Measurements from ENCODE around the gene RIPK1.

Gene RIPK1

GRCh38 chr6:3085074-3085473 is 16.8 kb downstream of the RIPK1 start:
- DNase-seq (ENCODE audit: low read depth) = no peak

- no peak for DNase-seq (ENCODE audit: low read depth)
Observed at GRCh38 chr6:3086282-3086946, 18.1 kb downstream of the RIPK1 start.

DNA sequence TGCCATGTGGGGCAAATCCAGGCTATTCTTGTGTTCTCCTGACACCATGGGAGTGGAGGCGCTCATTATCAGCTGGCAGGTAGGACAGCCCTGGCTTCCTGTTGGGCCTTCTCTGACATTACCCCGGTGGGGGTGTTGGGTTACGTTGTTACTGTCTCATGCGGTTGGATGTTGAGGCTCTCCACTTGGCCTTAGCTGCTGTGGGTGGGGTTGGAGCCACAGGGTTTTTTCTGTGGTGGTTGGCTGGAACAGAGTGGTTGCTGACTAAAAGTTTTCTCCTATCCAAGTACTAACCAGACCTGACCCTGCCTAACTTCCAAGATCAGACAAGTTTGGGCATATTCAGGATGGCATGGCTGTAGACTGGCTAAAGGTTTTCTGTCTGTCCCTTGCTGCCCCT is 20.2 kb downstream of the RIPK1 start:
- DNase-seq (ENCODE audit: low read depth) = no peak

DNA sequence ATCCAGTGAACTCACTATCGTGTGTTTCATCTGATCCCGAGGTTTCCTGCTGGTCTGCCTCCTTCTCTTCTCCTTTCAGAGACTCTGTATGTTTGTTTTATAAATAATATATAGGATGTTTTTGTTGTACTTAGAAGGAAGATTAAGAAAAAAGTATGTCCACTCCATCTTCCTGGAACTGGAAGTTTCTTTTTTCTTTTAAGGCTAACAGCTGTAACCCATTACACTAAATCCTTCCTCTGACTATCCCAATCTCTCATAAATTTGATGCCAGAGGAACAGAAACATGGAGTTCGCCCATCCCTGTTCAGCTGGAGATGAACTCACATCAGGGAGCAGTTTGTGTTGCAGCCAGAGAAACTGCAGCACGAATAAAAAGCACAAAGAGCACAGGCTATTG is 20.7 kb downstream of the RIPK1 start:
- DNase-seq (ENCODE audit: low read depth) = no peak

DNA sequence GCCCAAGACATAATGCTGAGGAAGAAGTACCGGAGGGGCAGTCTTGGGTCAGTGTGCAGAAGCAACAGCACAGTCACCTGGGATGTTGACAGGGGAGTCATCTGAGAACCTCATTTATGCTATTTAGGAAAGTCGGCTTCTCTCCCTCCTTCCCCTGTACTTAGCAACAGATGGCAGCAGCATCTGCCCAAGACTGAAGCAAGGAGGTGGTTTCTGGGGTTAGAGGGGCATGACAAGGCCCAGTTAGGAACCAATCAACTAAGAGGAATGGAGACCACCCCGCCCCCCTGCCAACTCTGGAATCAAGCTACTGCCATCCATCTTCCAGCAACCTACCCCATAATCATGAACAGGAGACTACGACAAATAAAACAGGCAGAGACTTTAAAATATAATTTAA is 21.7 kb downstream of the RIPK1 start:
- DNase-seq (ENCODE audit: low read depth) = no peak

- DNase-seq (ENCODE audit: low read depth) = no peak
Observed at GRCh38 chr6:3094815-3095214, 26.5 kb downstream of the RIPK1 start.

- no peak for DNase-seq (ENCODE audit: low read depth)
Observed at GRCh38 chr6:3102875-3103274, 34.6 kb downstream of the RIPK1 start.

GRCh38 chr6:3108746-3109414 is 40.6 kb downstream of the RIPK1 start:
- DNase-seq (ENCODE audit: low read depth) = no peak

- no peak for DNase-seq (ENCODE audit: low read depth)
Observed at GRCh38 chr6:3109761-3110160, 41.5 kb downstream of the RIPK1 start.

DNA sequence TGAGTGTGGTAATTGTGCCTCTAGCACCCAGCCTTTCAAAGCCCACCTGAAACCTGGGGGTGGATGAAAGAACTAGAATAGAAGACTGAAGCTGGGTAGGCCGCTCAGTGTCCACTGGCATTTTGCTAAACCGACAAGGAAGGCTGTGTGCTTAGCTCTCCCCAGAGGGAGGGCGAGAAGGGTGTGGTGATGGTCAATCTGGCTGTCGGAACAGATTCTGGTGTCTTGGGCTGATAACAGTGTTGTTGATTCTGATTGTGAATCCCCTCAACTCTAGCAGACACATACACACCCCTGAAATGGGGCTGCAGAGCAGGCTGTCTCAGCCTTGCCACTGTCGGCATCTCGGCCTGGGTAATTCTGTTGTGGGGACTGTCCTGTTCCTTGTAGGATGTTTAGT is 46.1 kb downstream of the RIPK1 start:
- DNase-seq (ENCODE audit: low read depth) = no peak

DNA sequence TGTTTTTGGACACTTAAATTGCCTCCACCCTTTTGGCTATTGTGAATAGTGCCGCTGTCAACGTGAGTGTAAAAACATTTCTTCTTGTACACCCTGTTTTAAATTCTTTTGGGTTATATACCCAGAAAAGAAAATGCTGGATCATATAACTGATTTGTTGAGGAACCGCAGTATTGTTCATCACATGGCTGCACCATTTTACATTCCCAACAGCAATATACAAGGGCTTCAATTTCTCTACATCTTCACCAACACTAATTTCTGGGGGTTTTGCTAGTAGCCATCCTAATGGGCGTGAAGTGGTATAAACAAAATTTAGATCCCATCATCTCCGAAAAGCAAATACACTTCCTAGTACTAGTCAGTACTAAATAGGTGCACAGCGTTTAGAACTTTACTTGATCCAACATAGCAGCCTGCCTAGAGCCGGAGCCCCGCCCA is 49.6 kb downstream of the RIPK1 start:
- no peak for DNase-seq (ENCODE audit: low read depth)

GRCh38 chr6:3118353-3119039 is 50.2 kb downstream of the RIPK1 start, which contains the start of gene BPHL:
BPHL (plus strand) TSS chr6:3118711; CDS start chr6:3118741, 30 bp downstream.
- peak; percentile 99 for DNase-seq (ENCODE audit: low read depth)

DNA sequence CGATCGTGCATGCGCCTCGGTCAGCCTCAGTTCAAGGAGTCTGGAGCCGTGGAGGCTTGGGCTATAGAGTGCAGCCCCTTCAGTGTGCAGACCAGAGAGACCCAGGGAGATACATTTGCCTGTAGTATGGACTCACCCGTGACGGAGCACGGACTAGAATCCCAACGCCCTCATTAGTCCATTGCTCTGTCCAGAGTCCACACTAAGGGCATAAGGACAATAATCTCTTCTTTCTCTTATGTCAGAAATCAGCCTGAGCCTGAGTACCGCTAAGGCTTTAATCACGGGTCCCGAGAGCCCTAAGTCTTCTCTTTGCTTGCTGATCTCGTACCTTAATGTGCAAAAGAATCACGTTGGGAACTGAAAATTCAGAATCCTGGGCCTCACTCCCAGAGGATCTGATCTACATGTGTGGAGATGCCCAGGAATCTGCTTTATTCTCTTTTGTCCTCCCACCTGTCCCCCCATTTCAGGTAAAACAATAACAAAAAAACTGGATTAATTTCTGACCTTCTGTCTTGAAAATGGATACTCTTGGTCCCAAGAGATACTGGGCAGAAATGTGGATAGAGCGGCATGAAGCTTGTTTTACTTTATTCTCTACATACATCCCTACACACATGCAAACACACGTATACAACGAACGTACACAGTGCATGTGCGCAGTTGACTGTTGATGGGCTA is 50.9 kb downstream of the RIPK1 start:
- no peak for DNase-seq (ENCODE audit: low read depth)

DNA sequence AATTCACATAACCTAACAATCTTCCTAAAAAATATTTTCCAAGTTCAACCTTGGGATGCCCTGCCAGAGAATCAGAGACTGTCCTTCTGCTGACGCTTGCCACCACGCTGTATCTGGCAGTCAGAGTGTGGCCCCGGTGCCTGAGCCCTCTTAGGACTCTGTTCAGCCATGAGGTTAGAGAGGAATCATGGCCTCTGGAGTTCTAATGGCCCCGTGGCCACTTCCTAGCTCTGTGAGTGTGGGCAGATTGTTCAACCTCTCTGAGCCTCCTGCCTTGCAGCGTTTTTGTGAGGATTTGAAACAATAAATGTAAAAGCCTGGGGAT is 52.4 kb downstream of the RIPK1 start:
- DNase-seq (ENCODE audit: low read depth) = no peak

- DNase-seq (ENCODE audit: low read depth) = no peak
Observed at GRCh38 chr6:3122823-3123182, 54.5 kb downstream of the RIPK1 start.

GRCh38 chr6:3124667-3125066 is 56.4 kb downstream of the RIPK1 start:
- DNase-seq (ENCODE audit: low read depth) = no peak

DNA sequence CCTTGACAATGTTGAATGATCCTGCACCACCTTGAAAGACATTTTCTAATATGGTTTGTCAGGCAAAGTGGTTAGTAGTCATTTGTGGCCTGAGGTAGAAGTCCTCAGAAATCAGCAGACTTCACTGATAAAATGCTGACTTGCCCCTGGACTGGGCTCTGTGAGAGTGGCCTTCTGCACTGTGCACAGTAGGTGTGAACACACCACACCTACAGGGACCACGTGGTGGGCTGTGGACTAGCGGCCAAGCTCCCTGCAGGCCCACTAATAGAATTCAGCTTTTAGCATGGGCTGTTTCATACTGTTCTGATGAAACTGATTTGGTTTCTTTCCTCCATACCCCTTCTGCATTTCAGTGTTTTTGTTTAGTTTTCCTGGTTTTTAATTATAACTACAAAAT is 57.5 kb downstream of the RIPK1 start:
- DNase-seq (ENCODE audit: low read depth) = no peak

- no peak for DNase-seq (ENCODE audit: low read depth)
Observed at GRCh38 chr6:3128356-3129108, 60.2 kb downstream of the RIPK1 start.

DNA sequence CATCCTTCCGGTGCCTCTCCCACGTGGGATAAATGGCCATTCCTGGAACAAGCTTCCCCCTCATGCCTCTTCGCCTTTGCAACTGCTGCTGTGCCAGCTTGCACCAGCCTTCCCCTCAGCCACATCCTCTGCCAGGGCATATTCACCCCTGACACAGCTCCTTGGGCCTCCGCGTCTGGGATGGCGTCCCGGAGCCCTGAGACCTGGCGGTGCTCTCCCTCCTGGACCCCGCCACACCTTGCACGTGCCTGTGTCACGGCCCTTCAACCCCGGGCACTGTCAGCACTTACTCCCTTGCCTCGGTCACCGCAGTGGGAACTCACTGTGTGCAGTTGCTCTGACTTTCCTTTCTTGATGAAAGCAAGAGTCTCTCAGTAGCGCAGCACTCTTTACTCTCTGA is 63.4 kb downstream of the RIPK1 start:
- DNase-seq (ENCODE audit: low read depth) = no peak

DNA sequence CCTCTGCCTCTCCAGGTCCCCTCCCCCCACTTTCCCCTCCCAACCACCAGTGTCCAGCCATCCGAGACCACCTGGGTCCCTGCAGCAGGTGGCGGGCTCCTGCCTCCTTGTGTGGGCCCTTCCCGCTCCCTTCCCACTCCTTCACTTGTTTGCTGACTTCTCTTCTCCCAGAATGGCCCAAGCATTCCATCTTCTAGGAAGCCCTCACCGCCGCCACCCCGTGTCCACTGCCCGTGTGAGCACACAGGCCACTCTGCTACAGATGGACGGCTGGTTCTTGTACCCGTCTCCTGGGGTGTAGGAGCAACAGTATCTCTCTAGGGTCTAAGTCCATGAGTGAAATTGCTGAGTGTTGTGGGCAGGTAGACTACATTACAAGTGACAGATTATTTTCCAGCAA is 65.2 kb downstream of the RIPK1 start:
- no peak for DNase-seq (ENCODE audit: low read depth)

DNA sequence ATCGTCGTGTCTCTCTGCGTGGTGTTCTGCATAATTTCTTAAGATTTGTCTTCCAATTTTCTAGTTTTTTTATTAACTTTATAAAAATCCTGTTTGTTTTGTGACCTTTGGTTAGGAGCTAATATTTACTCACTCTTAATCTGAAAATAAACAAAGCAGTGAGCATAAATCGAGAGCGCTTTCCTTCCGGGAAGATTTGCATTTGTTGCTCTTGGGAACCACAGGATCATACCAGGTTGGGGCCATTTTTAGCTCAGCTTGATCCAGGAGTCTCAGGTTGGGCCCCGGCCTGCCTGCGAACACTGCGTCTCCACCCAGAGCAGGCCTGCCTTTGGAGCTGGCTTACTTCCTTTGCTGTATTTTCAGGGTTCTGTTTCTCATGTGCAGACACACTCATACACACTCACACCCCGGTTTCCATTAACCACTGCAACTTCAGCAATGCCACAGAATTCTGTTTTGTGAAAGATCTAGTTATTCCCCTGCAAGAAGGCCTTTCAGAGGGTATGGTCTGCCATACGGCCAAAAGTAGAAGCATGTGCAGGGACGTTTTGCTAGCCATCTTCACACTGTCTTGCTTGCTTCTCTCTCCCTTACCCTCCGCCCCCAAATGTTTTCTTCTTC is 67.5 kb downstream of the RIPK1 start:
- no peak for DNase-seq (ENCODE audit: low read depth)

All from activated gamma-delta T cell treated with anti-CD3 and anti-CD28 coated beads, Interleukin-2, amount 50 U/mL, for 16 hours (primary cell).